Activated T-cell treated with anti-CD3 and anti-CD28 coated beads, Interleukin-2, amount 50 U/mL, for 72 hours (primary cell): Measurements from ENCODE around the gene MRPS34. TPM values are rescaled to one million over a fixed set of nuclear protein-coding genes. Genes with fewer than 3 reads are reported as not detected.

Experiments
- ATAC-seq, 2 donors: fragments of 150-1000 bp; cut with Tn5 transposase; replicated peaks in 1 of 2; 2 replicates each; pipeline ENCODE4 v1.10.0; 2021; ENCODE audit warnings: moderate library complexity in 2 of 2, mild to moderate bottlenecking in 1 of 2
- DNase-seq, 2 donors: peaks; one replicate each; pipeline ENCODE4 v3.0.0; 2021 to 2022; ENCODE audit warnings: mixed read lengths in 1 of 2
- H3K27ac Mint-ChIP-seq: one replicate; pipeline ENCODE4 v1.8.0; 2022; ENCODE audit warnings: mild to moderate bottlenecking, moderate library complexity, mixed read lengths
- H3K27me3 Mint-ChIP-seq: one replicate; pipeline ENCODE4 v1.8.0; 2022; ENCODE audit warnings: low read depth, mixed read lengths
- H3K36me3 Mint-ChIP-seq, 2 donors: one replicate each; pipeline ENCODE4 v1.8.0; 2022; ENCODE audit warnings: mixed read lengths in 2 of 2, mild to moderate bottlenecking in 1 of 2; ENCODE audit not compliant: insufficient read depth in 2 of 2
- H3K4me1 Mint-ChIP-seq: one replicate; pipeline ENCODE4 v1.8.0; 2022; ENCODE audit warnings: low read depth, mixed read lengths
- H3K4me3 Mint-ChIP-seq, 2 donors: one replicate each; pipeline ENCODE4 v1.8.0; 2022; ENCODE audit warnings: mild to moderate bottlenecking in 2 of 2, mixed read lengths in 2 of 2, moderate library complexity in 2 of 2
- H3K9me3 Mint-ChIP-seq, 2 donors: one replicate each; pipeline ENCODE4 v1.8.0; 2022; ENCODE audit warnings: mixed read lengths in 2 of 2
- total RNA-seq, 2 donors: library from RNA; stranded (reverse); gene quantifications; one replicate each; pipeline ENCODE4 v1.2.3, GENCODE V29; 2022

Gene MRPS34
- total RNA-seq, 2 donors from 2014 or later = 86.0 to 123 TPM

GRCh38 chr16:1784977-1785845, 12.3 kb upstream of the MRPS34 start:
- Mint-ChIP-seq H3K27ac (no peak overlapping the region), H3K27me3 (no peaks in the 10 kb centered on the region), H3K4me1 (peaks cover 25% of the 10 kb centered on the region), H3K9me3 (no peaks in the 10 kb centered on the region), H3K36me3 (peaks cover 2 to 3% of the 10 kb centered on the region in 2 donors), H3K4me3 (peak overlapping the region in 1 of 2 donors; percentile 47)
- ATAC-seq = no peak
- no peak for DNase-seq

GRCh38 chr16:1782408-1783264, 9.7 kb upstream of the MRPS34 start, which contains the start of the genes NUBP2 and SPSB3:
Gene NUBP2, plus strand, starts transcription at chr16:1782960. Its CDS starts 61 bp downstream, at chr16:1783021.
Gene SPSB3, minus strand, starts transcription at chr16:1782571. Its CDS starts 1,088 bp downstream, at chr16:1781483.
- H3K27ac Mint-ChIP-seq = peak within 1 kb of the TSS; percentile 61
- H3K4me1 Mint-ChIP-seq = peaks cover 27% of the 10 kb centered on the region
- peak; percentile 91 for ATAC-seq
- peaks cover 0 to 2% of the 10 kb centered on the region in 2 donors for H3K36me3 Mint-ChIP-seq
- H3K9me3 Mint-ChIP-seq = no peaks in the 10 kb centered on the region
- peak within 1 kb of the TSS; percentile 88 to 96 for H3K4me3 Mint-ChIP-seq
- H3K27me3 Mint-ChIP-seq = no peaks in the 10 kb centered on the region
- DNase-seq = peak; percentile 98 to 100

GRCh38 chr16:1781758-1782407, 8.9 kb upstream of the MRPS34 start:
- H3K36me3 Mint-ChIP-seq = peaks cover 0 to 2% of the 10 kb centered on the region in 2 donors
- ATAC-seq = peak in 1 of 2 donors; percentile 10
- H3K9me3 Mint-ChIP-seq = no peaks in the 10 kb centered on the region

GRCh38 chr16:1781254-1781653, 8.3 kb upstream of the MRPS34 start:
- ATAC-seq (no peak), DNase-seq (no peak)
- H3K9me3 Mint-ChIP-seq = no peaks in the 10 kb centered on the region
- peak overlapping the region; percentile 24 for H3K27ac Mint-ChIP-seq
- no peaks in the 10 kb centered on the region for H3K27me3 Mint-ChIP-seq
- peak overlapping the region; percentile 88 to 96 for H3K4me3 Mint-ChIP-seq
- peaks cover 0 to 2% of the 10 kb centered on the region in 2 donors for H3K36me3 Mint-ChIP-seq
- peaks cover 27% of the 10 kb centered on the region for H3K4me1 Mint-ChIP-seq

More at GRCh38 chr16:1781758-1782407, 8.9 kb upstream of the MRPS34 start:
- peak; percentile 44 to 46 for DNase-seq
- Mint-ChIP-seq H3K4me3 (peak overlapping the region; percentile 88 to 96), H3K4me1 (peaks cover 27% of the 10 kb centered on the region), H3K27ac (no peak overlapping the region), H3K27me3 (no peaks in the 10 kb centered on the region)

GRCh38 chr16:1780677-1781072, 7.7 kb upstream of the MRPS34 start:
- DNase-seq = no peak
- Mint-ChIP-seq H3K4me1 (peaks cover 27% of the 10 kb centered on the region), H3K36me3 (peaks cover 0 to 2% of the 10 kb centered on the region in 2 donors), H3K9me3 (no peaks in the 10 kb centered on the region), H3K27ac (no peak overlapping the region), H3K27me3 (no peaks in the 10 kb centered on the region), H3K4me3 (peak overlapping the region; percentile 88 to 96)
- no peak for ATAC-seq

GRCh38 chr16:1779741-1780676, 7.1 kb upstream of the MRPS34 start:
- peaks cover 23% of the 10 kb centered on the region for H3K4me1 Mint-ChIP-seq
- H3K27ac Mint-ChIP-seq = no peak overlapping the region
- H3K9me3 Mint-ChIP-seq = no peaks in the 10 kb centered on the region
- H3K4me3 Mint-ChIP-seq = peak overlapping the region in 1 of 2 donors; percentile 88
- no peaks in the 10 kb centered on the region for H3K27me3 Mint-ChIP-seq
- peaks cover 0 to 2% of the 10 kb centered on the region in 2 donors for H3K36me3 Mint-ChIP-seq
- no peak for DNase-seq
- no peak for ATAC-seq

GRCh38 chr16:1779234-1779701, 6.3 kb upstream of the MRPS34 start:
- Mint-ChIP-seq H3K4me3 (no peak overlapping the region), H3K4me1 (peaks cover 20% of the 10 kb centered on the region), H3K27ac (no peak overlapping the region)

GRCh38 chr16:1778200-1779179, 5.6 kb upstream of the MRPS34 start:
- Mint-ChIP-seq H3K27me3 (no peaks in the 10 kb centered on the region), H3K4me1 (peaks cover 20% of the 10 kb centered on the region), H3K36me3 (peaks cover 0 to 2% of the 10 kb centered on the region in 2 donors), H3K27ac (no peak overlapping the region), H3K9me3 (no peaks in the 10 kb centered on the region), H3K4me3 (no peak overlapping the region)
- ATAC-seq (no peak), DNase-seq (no peak)

More at GRCh38 chr16:1779234-1779701, 6.3 kb upstream of the MRPS34 start:
- peaks cover 0 to 2% of the 10 kb centered on the region in 2 donors for H3K36me3 Mint-ChIP-seq
- no peak for ATAC-seq
- no peaks in the 10 kb centered on the region for H3K27me3 Mint-ChIP-seq
- no peak for DNase-seq
- H3K9me3 Mint-ChIP-seq = no peaks in the 10 kb centered on the region

GRCh38 chr16:1777375-1778199, 4.7 kb upstream of the MRPS34 start:
- H3K36me3 Mint-ChIP-seq = peaks cover 0 to 2% of the 10 kb centered on the region in 2 donors
- peaks cover 20% of the 10 kb centered on the region for H3K4me1 Mint-ChIP-seq
- H3K4me3 Mint-ChIP-seq = no peak overlapping the region
- H3K9me3 Mint-ChIP-seq = no peaks in the 10 kb centered on the region
- ATAC-seq (no peak), DNase-seq (no peak)
- H3K27me3 Mint-ChIP-seq = no peaks in the 10 kb centered on the region
- H3K27ac Mint-ChIP-seq = no peak overlapping the region

- Mint-ChIP-seq H3K27me3 (no peaks in the 10 kb centered on the region), H3K9me3 (no peaks in the 10 kb centered on the region), H3K27ac (no peak overlapping the region), H3K36me3 (peaks cover 4 to 5% of the 10 kb centered on the region in 2 donors), H3K4me1 (peaks cover 25% of the 10 kb centered on the region), H3K4me3 (no peak overlapping the region)
- DNase-seq (no peak), ATAC-seq (no peak)
These were observed 4.0 kb upstream of the MRPS34 start for GRCh38 chr16:1776991-1777374.
